Measurements from ENCODE around the gene ELP4. TPM values are rescaled to one million over a fixed set of nuclear protein-coding genes. Genes with fewer than 3 reads are reported as not detected.
"Not testable (repeated sequence)": the region's sequence is repeated elsewhere in the genome, so short reads cannot be mapped to it uniquely, and the experiment has no call there.

Gene ELP4, protein sequence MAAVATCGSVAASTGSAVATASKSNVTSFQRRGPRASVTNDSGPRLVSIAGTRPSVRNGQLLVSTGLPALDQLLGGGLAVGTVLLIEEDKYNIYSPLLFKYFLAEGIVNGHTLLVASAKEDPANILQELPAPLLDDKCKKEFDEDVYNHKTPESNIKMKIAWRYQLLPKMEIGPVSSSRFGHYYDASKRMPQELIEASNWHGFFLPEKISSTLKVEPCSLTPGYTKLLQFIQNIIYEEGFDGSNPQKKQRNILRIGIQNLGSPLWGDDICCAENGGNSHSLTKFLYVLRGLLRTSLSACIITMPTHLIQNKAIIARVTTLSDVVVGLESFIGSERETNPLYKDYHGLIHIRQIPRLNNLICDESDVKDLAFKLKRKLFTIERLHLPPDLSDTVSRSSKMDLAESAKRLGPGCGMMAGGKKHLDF
- 1 to 10 TPM; 7.4 to 9.0 (median 8.4) TPM for polyA plus RNA-seq

GRCh38 chr11:31509429-31510345 is at the start of gene ELP4, which contains the start of gene IMMP1L:
ELP4 (plus strand) TSS chr11:31509767; CDS start chr11:31509785, 18 bp downstream.
IMMP1L (minus strand) TSS chr11:31509622; CDS start chr11:31463276, 46,346 bp downstream.
- WGBS, 3 donors: 0 to 1% (median 0%) methylated on average over 47 of the region's 47 CpGs
- H3K27ac ChIP-seq (ENCODE audit: low read depth, low read length): no peak within 1 kb of the TSS

GRCh38 chr11:31464436-31464835 is 45.1 kb upstream of the ELP4 start:
- no peak overlapping the region for H3K27ac ChIP-seq (ENCODE audit: low read depth, low read length)
- 98 to 99% (median 98%) methylated on average over 3 of the region's 3 CpGs for WGBS, 3 donors

DNA sequence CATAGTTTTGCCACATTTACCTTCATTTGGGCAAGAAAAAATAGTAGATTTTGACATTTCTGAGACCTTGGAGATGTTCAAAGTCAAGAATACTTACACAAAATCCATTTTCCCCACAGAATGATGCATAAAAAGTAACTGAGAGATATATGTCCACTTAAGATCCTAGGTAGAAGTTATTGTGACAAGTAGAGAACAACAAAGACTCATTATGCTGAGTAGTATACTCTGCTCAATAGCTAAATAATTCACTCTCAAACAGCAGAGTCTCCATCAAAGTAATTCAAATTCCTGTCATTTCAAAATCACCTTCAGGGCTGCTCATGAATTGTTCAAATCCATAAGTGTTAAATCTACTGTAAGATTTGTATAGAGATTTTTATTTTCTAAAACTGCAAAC is 35.5 kb upstream of the ELP4 start:
- no peak overlapping the region for H3K27ac ChIP-seq (ENCODE audit: low read depth, low read length)

GRCh38 chr11:31477528-31478222 is 31.9 kb upstream of the ELP4 start:
- WGBS, 3 donors: 85 to 92% (median 87%) methylated on average over 6 of the region's 6 CpGs
- H3K27ac ChIP-seq (ENCODE audit: low read depth, low read length): no peak overlapping the region

DNA sequence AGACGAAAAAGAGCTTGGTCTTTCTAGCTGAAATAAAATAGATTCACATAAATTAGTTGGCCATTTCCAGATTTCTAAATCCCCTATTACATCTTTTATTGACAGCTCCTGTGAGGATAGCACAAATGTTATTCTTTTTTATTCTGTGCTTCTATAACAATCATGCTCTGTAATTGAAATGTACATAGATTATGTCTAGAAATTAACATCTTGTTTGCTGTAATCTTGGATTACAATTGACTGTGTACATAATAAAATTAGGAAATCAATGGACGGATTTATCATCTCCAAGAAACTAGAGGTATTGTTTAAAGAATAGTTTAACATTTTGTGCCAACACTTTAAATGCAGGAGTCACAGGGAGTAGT is 31.4 kb upstream of the ELP4 start:
- 59 to 92% (median 92%) methylated on average over 2 of the region's 2 CpGs for WGBS, 3 donors
- no peak overlapping the region for H3K27ac ChIP-seq (ENCODE audit: low read depth, low read length)

DNA sequence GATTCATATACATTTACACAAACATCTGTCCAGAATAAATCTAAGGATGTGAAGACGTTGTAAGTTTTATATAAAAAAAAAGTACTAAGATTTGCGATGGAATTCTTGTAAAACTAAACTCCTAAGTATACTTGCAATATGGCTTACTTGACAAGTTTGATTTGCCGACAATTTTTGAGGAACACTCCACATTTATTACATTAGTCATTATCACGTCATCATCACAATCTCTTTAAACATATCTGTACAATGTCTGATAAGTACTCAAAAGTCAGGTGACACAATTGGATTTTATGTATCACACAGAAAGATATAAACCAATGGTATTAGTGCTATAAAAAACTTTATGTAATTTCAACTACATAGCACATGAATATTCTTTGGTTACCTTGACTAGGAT is 30.5 kb upstream of the ELP4 start:
- no peak overlapping the region for H3K27ac ChIP-seq (ENCODE audit: low read depth, low read length)
- 94 to 97% (median 94%) methylated on average over 4 of the region's 4 CpGs for WGBS, 3 donors

DNA sequence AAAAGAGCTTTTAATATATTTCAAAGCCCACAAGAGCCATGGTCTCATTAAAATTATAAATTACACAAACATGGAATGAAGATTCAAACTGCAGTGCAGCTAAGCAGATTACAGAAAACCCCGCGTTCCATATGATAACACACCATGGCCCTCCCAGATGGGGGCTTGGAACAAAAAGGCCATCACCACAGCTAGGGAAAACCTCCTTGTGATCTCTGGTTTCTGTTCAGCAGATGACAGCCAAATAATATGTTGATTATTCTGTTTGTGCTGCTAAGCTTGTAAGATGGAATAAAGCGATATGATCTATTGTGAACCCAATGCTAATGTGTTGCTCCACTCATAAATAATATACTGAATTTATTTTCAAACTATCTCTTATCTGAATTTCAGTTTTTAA is 28.6 kb upstream of the ELP4 start:
- H3K27ac ChIP-seq (ENCODE audit: low read depth, low read length): no peak overlapping the region
- 90 to 97% (median 91%) methylated on average over 3 of the region's 3 CpGs for WGBS, 3 donors

DNA sequence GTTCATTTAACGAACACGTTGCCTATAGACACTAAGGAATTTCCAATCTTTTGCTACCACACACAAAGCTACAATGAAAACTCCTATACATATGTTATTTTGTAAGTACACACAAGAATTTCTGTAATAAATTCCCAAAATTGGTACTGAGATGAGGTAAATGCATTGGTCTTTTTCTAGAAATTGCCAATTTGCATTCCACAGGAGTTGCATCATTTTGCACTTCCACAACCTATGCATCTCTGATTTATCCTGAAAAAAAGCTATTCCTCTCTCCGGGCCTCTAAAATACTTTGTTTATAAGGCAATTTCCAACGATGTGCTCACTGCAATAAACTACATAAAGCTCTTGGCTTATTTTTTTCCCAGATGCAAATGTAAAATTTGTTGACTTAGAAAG is 25.1 kb upstream of the ELP4 start:
- no peak overlapping the region for H3K27ac ChIP-seq (ENCODE audit: low read depth, low read length)
- 86 to 90% (median 88%) methylated on average over 4 of the region's 4 CpGs for WGBS, 3 donors

- no peak overlapping the region for H3K27ac ChIP-seq (ENCODE audit: low read depth, low read length)
- WGBS, 3 donors: 14 to 32% (median 21%) methylated on average over 1 of the region's 1 CpG
Observed at GRCh38 chr11:31487848-31488247, 21.7 kb upstream of the ELP4 start.

- WGBS, 3 donors: 70 to 92% (median 90%) methylated on average over 2 of the region's 2 CpGs
- no peak overlapping the region for H3K27ac ChIP-seq (ENCODE audit: low read depth, low read length)
Observed at GRCh38 chr11:31492320-31492913, 17.1 kb upstream of the ELP4 start.

- WGBS, 3 donors: 94 to 99% (median 98%) methylated on average over 4 of the region's 4 CpGs
- H3K27ac ChIP-seq (ENCODE audit: low read depth, low read length): no peak overlapping the region
Observed at GRCh38 chr11:31493235-31493634, 16.3 kb upstream of the ELP4 start.

DNA sequence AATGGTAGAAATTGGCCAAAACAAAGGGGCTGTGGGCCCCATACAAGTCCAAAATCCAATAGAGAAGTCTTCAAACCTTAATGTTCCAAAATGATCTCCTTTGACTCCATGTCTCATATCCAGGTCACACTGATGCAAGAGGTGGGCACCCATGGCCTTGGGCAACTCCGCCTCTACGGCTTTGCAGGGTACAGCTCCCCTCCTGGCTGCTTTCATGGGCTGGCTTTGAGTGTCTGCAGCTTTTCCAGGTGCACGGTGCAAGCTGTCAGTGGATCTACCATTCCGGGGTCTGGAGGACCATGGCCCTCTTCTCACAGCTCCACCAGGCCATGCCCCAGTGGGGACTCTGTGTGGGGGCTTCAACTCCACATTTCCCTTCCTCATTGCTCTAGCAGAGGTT is 15.8 kb upstream of the ELP4 start:
- H3K27ac ChIP-seq (ENCODE audit: low read depth, low read length): not testable (repeated sequence)
- WGBS, 3 donors: 96 to 100% (median 99%) methylated on average over 4 of the region's 4 CpGs

- H3K27ac ChIP-seq (ENCODE audit: low read depth, low read length): no peak overlapping the region
- WGBS, 3 donors: 89 to 98% (median 89%) methylated on average over 3 of the region's 3 CpGs
Observed at GRCh38 chr11:31499576-31500178, 9.9 kb upstream of the ELP4 start.

GRCh38 chr11:31500560-31500959 is 9.0 kb upstream of the ELP4 start:
- H3K27ac ChIP-seq (ENCODE audit: low read depth, low read length): no peak overlapping the region
- 62 to 89% (median 89%) methylated on average over 2 of the region's 2 CpGs for WGBS, 3 donors

DNA sequence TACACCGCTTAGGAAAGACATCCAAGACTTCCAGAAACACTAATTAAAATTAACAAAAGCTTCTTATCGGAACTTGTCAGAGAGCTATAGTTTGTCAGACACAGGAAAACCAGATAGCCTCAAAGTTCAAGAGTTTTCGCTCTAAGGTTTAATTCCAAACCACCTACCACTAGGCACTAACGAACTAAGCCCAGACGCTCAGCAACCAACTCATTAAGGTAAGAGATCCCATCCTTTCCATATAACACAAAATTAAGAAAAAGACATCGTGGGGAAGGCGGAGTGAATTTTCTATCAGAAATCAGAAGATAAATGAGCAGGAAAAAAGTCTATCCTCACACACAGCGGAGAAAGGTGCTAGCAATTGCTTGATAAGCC is 527 bp upstream of the ELP4 start:
- H3K27ac ChIP-seq (ENCODE audit: low read depth, low read length): no peak overlapping the region
- 0 to 2% (median 1%) methylated on average over 8 of the region's 8 CpGs for WGBS, 3 donors

DNA sequence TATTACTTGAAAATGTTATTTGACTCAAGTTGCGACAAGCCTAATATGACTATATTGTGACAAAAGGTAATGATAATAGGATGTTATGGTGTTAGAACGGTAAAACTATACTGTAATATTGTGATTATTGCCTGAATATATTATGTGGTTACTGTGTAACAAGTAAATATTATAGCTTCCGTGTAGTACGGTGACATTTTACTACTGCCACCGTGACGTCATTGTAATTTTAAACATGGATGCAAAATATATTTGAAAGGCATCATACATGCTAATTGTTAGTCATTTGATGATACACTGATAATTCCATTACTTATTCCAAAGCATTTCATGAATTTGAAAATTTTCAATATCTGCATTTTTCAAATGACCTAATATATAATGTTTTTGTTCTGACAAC is 2.5 kb downstream of the ELP4 start:
- 85 to 94% (median 87%) methylated on average over 6 of the region's 6 CpGs for WGBS, 3 donors
- no peak overlapping the region for H3K27ac ChIP-seq (ENCODE audit: low read depth, low read length)

- no peak overlapping the region for H3K27ac ChIP-seq (ENCODE audit: low read depth, low read length)
Observed at GRCh38 chr11:31521497-31522150, 12.1 kb downstream of the ELP4 start.

- WGBS, 3 donors: 68 to 77% (median 69%) methylated on average over 2 of the region's 2 CpGs
- no peak overlapping the region for H3K27ac ChIP-seq (ENCODE audit: low read depth, low read length)
Observed at GRCh38 chr11:31529189-31529588, 19.6 kb downstream of the ELP4 start.
